Activated CD4-positive, CD25-positive, alpha-beta regulatory T cell treated with anti-CD3 and anti-CD28 coated beads, Interleukin-2, amount 50 U/mL, for 72 hours (primary cell): ENCODE data around the gene DENND1A.
"Not testable (repeated sequence)": the region's sequence is repeated elsewhere in the genome, so short reads cannot be mapped to it uniquely, and the experiment has no call there.

ENCODE experiments used
- DNase-seq: peaks from one replicate; pipeline ENCODE4 v3.0.0; 2021

Gene DENND1A

DNA sequence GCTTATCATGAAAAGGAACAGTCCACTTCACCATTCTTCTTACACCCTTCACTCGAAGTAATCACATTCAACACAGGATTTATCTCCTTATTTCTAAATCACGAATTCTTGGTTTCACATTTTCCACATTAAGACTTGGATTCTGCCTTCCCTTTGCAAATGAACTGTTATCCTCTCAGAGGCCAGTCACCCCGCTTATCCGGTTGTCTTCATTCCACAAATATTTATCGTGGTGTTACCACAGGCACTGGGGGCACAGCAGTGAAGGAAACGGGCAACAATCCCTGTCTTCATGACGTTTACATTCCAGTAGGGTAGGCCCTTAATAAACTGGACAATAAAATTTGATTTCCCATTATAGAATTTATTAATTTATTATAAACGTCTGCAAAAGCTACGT lies 284.2 kb downstream of the DENND1A start:
- DNase-seq = no peak

GRCh38 chr9:123645126-123645525 lies 284.8 kb downstream of the DENND1A start:
- no peak for DNase-seq

DNA sequence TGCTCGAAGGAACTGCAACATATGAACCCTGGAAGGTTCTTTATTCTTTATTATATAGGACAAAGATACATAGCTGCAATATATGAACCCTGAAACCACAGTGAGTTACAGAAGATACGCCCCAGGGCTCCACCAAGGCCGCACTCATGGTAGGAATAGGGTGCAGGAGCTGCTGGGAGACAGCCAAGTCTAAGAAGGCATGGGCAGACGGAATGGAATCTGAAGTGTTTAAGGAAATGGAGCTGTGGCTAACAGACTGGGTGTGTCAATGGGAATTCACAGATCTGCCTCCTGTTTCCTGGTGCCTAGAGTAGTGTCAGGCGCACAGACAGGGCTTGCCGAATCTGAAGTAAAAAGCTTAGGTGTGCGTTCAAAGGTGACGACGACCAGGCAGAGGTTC lies 286.4 kb downstream of the DENND1A start:
- DNase-seq = no peak

DNA sequence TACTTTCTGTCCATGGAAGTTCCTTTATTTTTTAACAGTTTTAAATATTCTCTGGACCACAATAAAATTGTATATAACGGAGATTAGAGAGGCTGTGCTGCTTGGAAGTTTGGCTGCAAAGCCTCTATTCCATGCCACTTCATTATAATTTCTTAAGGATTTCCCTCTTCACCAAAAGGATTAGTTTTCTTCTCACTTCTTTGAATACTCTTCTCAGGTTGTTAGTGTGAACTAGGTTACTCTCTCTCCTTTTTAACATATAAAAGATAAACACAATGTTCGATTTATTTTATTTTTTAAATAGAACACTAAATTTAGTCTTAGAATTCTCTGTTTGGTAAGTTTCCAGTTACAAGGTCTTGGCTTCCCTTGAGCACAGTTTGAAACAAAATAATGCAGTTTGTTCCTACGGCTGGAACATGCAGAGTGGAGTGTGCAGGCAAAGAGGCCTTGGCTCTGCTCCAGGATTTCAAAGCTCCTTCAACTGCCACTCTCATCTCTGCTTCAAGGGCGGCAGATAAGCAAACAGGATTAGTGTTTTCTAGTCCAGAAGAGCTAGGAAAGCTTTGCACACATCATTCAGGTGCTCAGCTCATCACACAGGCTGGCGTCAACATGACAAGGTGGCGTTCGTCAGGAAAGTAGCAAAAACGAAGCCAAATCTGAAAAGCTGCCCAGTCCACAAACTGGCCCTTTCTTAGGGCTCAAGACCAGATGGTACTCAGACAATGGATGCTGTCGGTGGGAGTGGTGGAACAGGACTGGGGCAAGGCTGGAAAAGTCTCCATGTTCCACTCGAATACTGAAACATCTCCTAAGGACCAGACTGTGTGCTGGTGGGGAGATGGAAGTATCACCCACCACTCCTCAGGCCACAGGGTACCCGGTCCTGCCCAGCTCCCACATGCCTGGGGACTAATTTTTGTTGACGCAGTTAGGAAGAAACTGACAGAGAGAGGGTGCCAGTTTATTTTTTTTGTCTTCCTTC lies 287.3 kb downstream of the DENND1A start:
- no peak for DNase-seq

DNA sequence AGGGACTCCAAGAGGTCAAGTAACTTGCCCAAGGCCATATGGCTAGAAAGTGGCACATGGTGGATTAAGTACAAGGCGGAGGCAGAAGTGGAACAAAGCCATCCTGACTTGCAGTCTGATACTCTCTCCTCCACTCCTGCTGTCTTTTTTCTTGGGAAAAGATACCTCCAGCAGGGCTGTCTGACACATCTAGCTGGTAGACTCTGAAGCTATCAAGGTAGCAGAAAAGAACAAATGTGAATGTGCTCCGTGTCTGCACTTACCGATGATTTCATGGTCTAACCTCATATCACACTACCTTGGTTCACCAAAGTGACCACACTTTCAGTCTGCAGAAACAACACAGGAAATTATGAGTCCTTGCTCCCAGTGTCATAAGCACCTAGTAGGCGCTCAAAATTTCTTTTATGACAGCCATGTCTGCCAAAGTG lies 289.1 kb downstream of the DENND1A start:
- no peak for DNase-seq

DNA sequence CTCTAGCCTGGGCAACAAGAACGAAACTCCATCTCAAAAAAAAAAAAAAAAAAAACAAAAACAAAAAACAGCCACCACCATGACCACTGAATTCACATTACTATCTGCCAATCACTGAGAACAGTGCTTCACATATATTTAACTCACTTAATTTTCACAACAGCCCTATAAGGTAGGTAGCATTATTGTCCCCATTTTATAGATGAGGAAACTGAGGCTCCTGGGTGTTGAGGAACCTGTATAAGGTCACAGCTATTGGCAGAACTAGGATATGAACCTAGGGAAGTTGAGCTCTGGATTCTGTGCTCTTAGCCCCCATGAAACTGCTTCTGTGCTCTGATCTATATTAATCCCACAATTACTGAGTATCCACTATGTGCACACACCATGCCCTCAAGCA lies 290.2 kb downstream of the DENND1A start:
- DNase-seq = no peak

- DNase-seq = no peak
These were observed 291.8 kb downstream of the DENND1A start for GRCh38 chr9:123637945-123638634.

GRCh38 chr9:123637606-123637944 lies 292.4 kb downstream of the DENND1A start:
- no peak for DNase-seq

DNA sequence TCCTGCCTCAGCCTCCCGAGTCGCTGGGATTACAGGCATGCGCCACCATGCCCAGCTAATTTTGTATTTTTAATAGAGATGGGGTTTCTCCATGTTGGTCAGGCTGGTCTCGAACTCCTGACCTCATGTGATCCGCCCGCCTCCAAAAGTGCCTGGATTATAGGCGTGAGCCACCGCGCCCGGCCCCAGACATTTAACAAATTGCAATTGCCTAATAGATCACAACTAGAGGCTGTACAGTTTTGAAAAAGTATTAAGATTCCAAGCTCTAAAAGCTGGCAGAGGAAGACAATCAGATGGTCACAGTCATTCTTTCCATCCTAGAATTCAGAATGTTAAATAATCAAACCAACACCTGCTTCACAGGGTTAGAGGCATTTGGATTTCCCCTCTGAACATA lies 293.1 kb downstream of the DENND1A start:
- not testable (repeated sequence) for DNase-seq

DNA sequence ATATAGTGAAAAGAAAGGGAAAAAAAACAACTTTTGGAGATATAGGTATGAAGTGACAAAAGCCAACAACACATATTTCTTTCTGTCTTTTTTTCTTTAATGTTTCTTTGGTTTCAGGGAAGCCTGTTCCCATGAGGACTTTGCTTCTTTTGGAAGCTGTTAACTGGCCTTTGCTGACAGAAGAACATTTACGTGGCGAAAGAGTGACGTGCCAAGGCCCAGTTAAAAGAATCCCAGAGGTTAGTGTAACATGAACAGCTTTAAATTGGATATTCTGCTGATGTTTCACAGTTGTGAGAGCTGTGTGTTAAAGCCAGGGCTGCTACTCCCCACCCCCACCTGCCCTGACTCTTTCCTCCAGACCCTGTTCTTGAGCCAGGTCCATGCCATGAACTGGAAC lies 298.1 kb downstream of the DENND1A start:
- DNase-seq = no peak

GRCh38 chr9:123630233-123630632 lies 299.7 kb downstream of the DENND1A start:
- no peak for DNase-seq

- DNase-seq = no peak
These were observed 300.4 kb downstream of the DENND1A start for GRCh38 chr9:123629531-123629930.

GRCh38 chr9:123622711-123623241 lies 307.1 kb downstream of the DENND1A start:
- no peak for DNase-seq

DNA sequence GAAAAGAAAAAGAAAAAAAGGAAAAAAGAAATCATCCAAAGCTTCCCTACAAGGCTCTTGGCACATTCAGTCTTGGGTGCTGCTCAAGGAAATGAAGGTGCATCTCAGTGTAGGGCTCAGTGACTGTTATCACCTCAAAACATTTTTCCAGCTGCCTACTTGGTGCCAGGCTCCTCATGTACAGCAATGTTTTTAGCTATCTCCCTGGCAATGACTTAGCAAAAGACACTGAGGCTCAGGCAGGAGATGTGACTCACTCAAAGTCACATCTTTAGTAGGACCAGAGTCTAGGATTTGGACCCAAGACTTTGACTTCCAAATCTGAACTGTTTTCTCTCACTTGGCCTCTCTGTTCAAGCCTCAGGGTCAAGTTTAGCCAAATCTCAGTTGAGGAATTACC lies 309.7 kb downstream of the DENND1A start:
- DNase-seq = no peak

GRCh38 chr9:123617952-123618678 lies 311.8 kb downstream of the DENND1A start:
- DNase-seq = no peak

DNA sequence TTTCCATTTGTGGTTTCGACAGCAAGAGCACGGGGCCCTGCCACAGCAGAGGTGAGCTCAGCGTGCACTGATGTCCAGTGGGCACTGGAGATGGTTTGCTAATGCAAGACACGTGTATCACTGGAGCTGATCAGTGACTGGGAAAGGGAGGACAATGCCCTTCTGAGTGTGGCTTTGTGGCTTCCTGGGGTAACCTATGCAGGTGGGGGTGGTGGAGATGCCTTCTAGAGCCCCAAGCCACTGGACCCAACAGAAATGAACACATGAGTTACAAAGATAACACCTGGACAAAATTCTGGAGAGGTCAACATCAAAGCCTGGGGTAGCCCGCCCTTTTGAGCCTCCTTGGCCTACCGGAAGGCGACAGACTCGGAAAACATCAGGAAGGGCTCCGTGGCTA lies 312.6 kb downstream of the DENND1A start:
- DNase-seq = no peak

GRCh38 chr9:123616707-123617106 lies 313.2 kb downstream of the DENND1A start:
- no peak for DNase-seq

GRCh38 chr9:123615381-123615780 lies 314.5 kb downstream of the DENND1A start:
- DNase-seq = no peak

DNA sequence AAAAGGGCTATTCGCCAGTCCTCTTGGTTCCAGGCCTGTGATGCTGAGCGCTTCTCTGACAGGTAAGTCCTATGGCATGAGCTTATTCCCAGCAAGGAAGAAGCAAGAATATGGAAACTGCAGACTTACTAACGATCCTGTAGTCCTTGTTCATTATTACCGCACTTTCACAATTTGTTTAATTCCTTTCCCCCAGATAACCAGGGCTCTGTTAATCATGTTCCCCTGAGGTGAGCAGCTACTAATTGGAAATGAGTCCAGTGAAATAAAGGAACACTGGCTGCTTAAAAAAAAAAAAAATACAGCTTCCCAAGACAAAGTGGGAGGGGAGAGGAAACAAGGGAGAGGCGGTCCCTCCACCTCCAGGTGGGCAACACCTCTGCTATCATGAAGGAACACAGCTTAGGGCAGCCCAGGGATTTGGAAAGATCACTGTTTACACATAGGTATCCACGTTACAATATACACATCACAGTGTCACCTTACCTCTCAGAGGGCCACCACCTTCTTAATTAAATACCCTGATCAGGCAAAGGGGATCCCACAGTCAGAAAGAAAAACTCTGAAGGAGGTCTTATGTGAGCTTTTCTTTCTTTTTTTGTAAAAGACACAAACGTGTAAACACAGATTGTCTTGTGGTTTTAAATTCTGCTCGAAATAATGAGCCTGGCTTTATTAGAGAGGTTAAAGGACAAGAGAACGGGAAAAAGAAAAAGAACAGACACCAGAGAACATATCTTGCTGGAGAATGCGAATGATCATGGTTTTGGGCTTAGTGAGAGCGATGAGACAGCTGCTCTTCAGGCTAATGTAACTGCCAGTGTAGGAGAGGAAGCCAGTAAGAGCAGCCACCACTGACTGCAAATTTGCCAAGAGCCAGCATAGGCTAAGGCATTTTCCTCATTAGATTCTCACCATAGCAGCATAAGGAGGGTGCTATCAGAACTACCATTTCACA lies 315.3 kb downstream of the DENND1A start:
- DNase-seq = no peak

GRCh38 chr9:123611226-123611625 lies 318.7 kb downstream of the DENND1A start:
- no peak for DNase-seq

- no peak for DNase-seq
These were observed 320.1 kb downstream of the DENND1A start for GRCh38 chr9:123609844-123610243.

- DNase-seq = no peak
These were observed 321.8 kb downstream of the DENND1A start for GRCh38 chr9:123608104-123608503.
